OCI-LY1 (cell line): ENCODE measurements around the gene CSRP1.

ENCODE experiments used
- H2AFZ ChIP-seq: fragments of 200-600 bp; sonication (generic), shearing (Covaris generic); 2 replicates; pipeline ENCODE4 v1.6.0; 2014; ENCODE audit warnings: antibody characterized with exemption, mild to moderate bottlenecking, low read length
- H3F3A ChIP-seq: fragments of 200-600 bp; sonication (generic), shearing (Covaris generic); 2 replicates; pipeline ENCODE4 v1.6.0; 2014; ENCODE audit warnings: mild to moderate bottlenecking, antibody characterized with exemption, low read length, moderate library complexity; ENCODE audit not compliant: insufficient read depth
- H3K27ac ChIP-seq: fragments of 200-600 bp; sonication (generic); 2 replicates; pipeline ENCODE4 v1.5.1; 2014; ENCODE audit warnings: low read length, mixed run types, mild to moderate bottlenecking, low read depth; ENCODE audit not compliant: poor library complexity, severe bottlenecking
- H3K27me3 ChIP-seq: fragments of 200-600 bp; sonication (generic); 2 replicates; pipeline ENCODE4 v1.6.0; 2014; ENCODE audit warnings: antibody characterized with exemption, mild to moderate bottlenecking, low read length, moderate library complexity; ENCODE audit not compliant: insufficient read depth
- H3K36me3 ChIP-seq: fragments of 200-600 bp; sonication (generic); 2 replicates; pipeline ENCODE4 v1.6.1; 2014; ENCODE audit warnings: mild to moderate bottlenecking, antibody characterized with exemption, low read length, moderate library complexity, mixed read lengths; ENCODE audit not compliant: insufficient read depth
- H3K4me1 ChIP-seq: fragments of 200-600 bp; sonication (generic); 2 replicates; pipeline ENCODE4 v1.5.1; 2014; ENCODE audit warnings: mild to moderate bottlenecking, low read length, moderate library complexity; ENCODE audit not compliant: insufficient read depth, severe bottlenecking
- H3K4me2 ChIP-seq: fragments of 200-600 bp; sonication (generic), shearing (Covaris generic); 2 replicates; pipeline ENCODE4 v1.6.1; 2014; ENCODE audit warnings: low read length
- H3K4me3 ChIP-seq: fragments of 200-600 bp; sonication (generic); 2 replicates; pipeline ENCODE4 v1.5.1; 2014; ENCODE audit warnings: low read length, low read depth, mild to moderate bottlenecking, mixed read lengths; ENCODE audit not compliant: poor library complexity, severe bottlenecking
- H3K79me2 ChIP-seq: fragments of 200-600 bp; shearing (Covaris generic); 2 replicates; pipeline ENCODE4 v1.6.1; 2016; ENCODE audit warnings: mixed run types, low read length, mixed read lengths; ENCODE audit not compliant: insufficient read depth
- H3K9ac ChIP-seq: fragments of 200-600 bp; sonication (generic), shearing (Covaris generic); 2 replicates; pipeline ENCODE4 v1.6.1; 2014; ENCODE audit warnings: mild to moderate bottlenecking, low read length, mixed read lengths
- H3K9me2 ChIP-seq: fragments of 200-600 bp; sonication (generic), shearing (Covaris generic); 2 replicates; pipeline ENCODE4 v1.6.1; 2014; ENCODE audit warnings: low read depth, mild to moderate bottlenecking, low read length, mixed read lengths
- H3K9me3 ChIP-seq: fragments of 200-600 bp; shearing (Covaris generic); 2 replicates; pipeline ENCODE4 v1.6.1; 2014; ENCODE audit warnings: low read length, mixed read lengths
- H4K20me1 ChIP-seq: fragments of 200-600 bp; sonication (generic), shearing (Covaris generic); 2 replicates; pipeline ENCODE4 v1.6.0; 2016; ENCODE audit warnings: mild to moderate bottlenecking, low read length; ENCODE audit not compliant: insufficient read depth
- CTCF ChIP-seq: fragments of 200-600 bp; sonication (generic), shearing (Covaris generic); IDR thresholded peaks from 2 replicates; pipeline ENCODE4 v1.5.1; 2017; ENCODE audit warnings: mild to moderate bottlenecking, antibody characterized with exemption, low read length, moderate library complexity, mixed read lengths
- EZH2 ChIP-seq: fragments of 200-600 bp; sonication (generic), shearing (Covaris generic); IDR thresholded peaks from 2 replicates; pipeline ENCODE4 v1.8.0; 2017; ENCODE audit warnings: borderline replicate concordance, mixed run types, mild to moderate bottlenecking, antibody characterized with exemption, low read length, moderate library complexity, mixed read lengths

CSRP1 gene

DNA sequence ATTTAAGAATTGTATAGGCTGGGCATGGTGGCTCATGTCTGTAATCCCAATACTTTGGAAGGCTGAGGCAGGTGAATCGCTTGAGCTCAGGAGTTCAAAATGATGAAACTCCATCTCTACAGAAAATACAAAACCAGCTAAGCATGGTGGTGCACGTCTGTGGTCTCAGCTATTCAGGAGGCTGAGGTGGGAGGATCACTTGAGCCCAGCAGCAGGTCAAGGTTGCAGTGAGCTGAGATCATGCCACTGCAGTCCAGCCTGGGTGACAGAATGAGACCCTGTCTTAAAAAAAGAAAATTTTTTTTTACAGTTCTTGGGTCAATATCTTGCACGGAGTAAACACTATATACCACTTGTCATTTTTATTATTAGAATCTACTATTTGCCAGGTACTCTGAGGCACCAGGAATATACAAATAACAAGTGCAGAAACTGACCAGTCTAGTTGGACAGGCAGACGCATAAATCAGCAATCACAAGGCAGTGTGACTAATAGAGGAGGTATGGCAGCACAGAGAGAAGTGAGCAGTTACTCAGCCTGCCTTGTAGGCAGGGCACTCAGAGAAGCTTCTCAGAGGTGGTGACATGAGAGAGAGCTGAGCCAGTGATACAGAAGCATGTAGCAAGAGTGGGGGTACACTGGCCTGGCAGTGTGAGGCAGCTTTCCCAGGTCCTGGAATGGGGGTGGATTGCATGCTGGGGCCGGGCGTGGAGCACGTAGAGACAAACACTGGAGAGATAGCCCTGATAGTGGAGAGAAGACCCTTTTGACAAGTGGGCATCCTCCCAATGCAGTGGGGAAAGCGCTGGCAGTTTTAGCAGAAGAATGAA lies 45.9 kb downstream of the CSRP1 start:
- TF ChIP-seq CTCF (no peak), EZH2 (no peak)
- H3K4me3 ChIP-seq = no peak overlapping the region
- H4K20me1 ChIP-seq = no peaks in the 10 kb centered on the region
- H3F3A ChIP-seq = no peaks in the 10 kb centered on the region
- no peak overlapping the region for H3K27ac ChIP-seq
- no peaks in the 10 kb centered on the region for H3K79me2 ChIP-seq
- no peaks in the 10 kb centered on the region for H3K9me3 ChIP-seq
- H3K36me3 ChIP-seq = no peaks in the 10 kb centered on the region
- no peak overlapping the region for H3K9ac ChIP-seq
- H3K27me3 ChIP-seq = 0 out of 2 replicates have a peak, but pooled peaks cover 4% of the 10 kb centered on the region
- no peaks in the 10 kb centered on the region for H3K9me2 ChIP-seq
- H3K4me2 ChIP-seq = no peak overlapping the region
- no peaks in the 10 kb centered on the region for H3K4me1 ChIP-seq
- no peak overlapping the region for H2AFZ ChIP-seq

DNA sequence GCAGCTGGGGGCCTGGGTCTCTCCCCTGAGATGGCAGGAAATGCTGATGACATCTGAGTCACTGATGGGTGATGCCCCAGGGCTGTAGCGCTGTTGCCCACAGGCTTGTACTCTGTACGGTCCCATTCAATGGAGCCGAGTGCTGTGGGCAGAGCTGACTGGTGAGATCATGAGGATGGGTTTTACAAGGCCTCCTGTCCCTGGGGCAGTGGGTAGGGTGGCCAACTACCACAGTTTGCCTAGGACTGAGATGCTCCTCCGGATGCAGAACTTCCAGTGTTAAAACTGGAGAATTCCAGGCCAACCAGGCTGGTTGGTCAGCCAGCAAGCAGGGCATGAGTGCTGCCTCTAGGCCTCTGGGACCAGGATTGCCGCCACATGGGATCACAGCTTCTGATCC lies 47.1 kb downstream of the CSRP1 start:
- Histone ChIP-seq H3K4me2 (no peak overlapping the region), H3F3A (no peaks in the 10 kb centered on the region), H3K4me3 (no peak overlapping the region), H3K9ac (no peak overlapping the region), H4K20me1 (no peaks in the 10 kb centered on the region), H3K9me2 (no peaks in the 10 kb centered on the region), H2AFZ (no peak overlapping the region), H3K4me1 (no peaks in the 10 kb centered on the region), H3K36me3 (no peaks in the 10 kb centered on the region), H3K27ac (no peak overlapping the region), H3K27me3 (0 out of 2 replicates have a peak, but pooled peaks cover 4% of the 10 kb centered on the region), H3K9me3 (no peaks in the 10 kb centered on the region), H3K79me2 (no peaks in the 10 kb centered on the region)
- no peak for TF ChIP-seq EZH2
- TF ChIP-seq CTCF = no peak

- no peaks in the 10 kb centered on the region for H3K27me3 ChIP-seq
- H3K4me3 ChIP-seq = no peak overlapping the region
- H2AFZ ChIP-seq = no peak overlapping the region
- no peak overlapping the region for H3K4me2 ChIP-seq
- H3F3A ChIP-seq = no peaks in the 10 kb centered on the region
- no peaks in the 10 kb centered on the region for H3K9me3 ChIP-seq
- no peaks in the 10 kb centered on the region for H3K36me3 ChIP-seq
- no peaks in the 10 kb centered on the region for H3K4me1 ChIP-seq
- TF ChIP-seq EZH2 = no peak
- no peak for TF ChIP-seq CTCF
- H3K9me2 ChIP-seq = no peaks in the 10 kb centered on the region
- H4K20me1 ChIP-seq = no peaks in the 10 kb centered on the region
- H3K27ac ChIP-seq = no peak overlapping the region
- H3K79me2 ChIP-seq = no peaks in the 10 kb centered on the region
- H3K9ac ChIP-seq = no peak overlapping the region
Observed at GRCh38 chr1:201459052-201459451, 47.9 kb downstream of the CSRP1 start.
